Left ventricle myocardium inferior (tissue), 1 donor: Measurements from ENCODE around the gene SDR39U1. TPM values are rescaled to one million over a fixed set of nuclear protein-coding genes. Genes with fewer than 3 reads are reported as not detected.
A peak's percentile ranks its signal among the peaks of the same experiment; 100 is the strongest.

Experiments
- DNase-seq: peaks from one replicate; pipeline ENCODE4 v3.0.0-alpha.2; 2020
- H3K27ac ChIP-seq: fragments of 200-600 bp; replicated peaks from 2 replicates; pipeline ENCODE4 v1.8.0; 2021
- H3K27me3 ChIP-seq: fragments of 200-600 bp; 2 replicates; pipeline ENCODE4 v1.8.0; 2021; ENCODE audit warnings: low read depth
- H3K36me3 ChIP-seq: fragments of 200-600 bp; 2 replicates; pipeline ENCODE4 v1.8.0; 2021
- H3K4me1 ChIP-seq: fragments of 200-600 bp; 2 replicates; pipeline ENCODE4 v1.8.0; 2021
- H3K4me3 ChIP-seq: fragments of 200-600 bp; 2 replicates; pipeline ENCODE4 v1.8.0; 2021; ENCODE audit warnings: mild to moderate bottlenecking, moderate library complexity
- H3K9me3 ChIP-seq: fragments of 200-600 bp; replicated peaks from 2 replicates; pipeline ENCODE4 v1.8.0; 2021
- CTCF ChIP-seq: fragments of 200-600 bp; IDR thresholded peaks from 2 replicates; pipeline ENCODE4 v1.8.0; 2021; ENCODE audit warnings: antibody characterized with exemption, mild to moderate bottlenecking, borderline replicate concordance
- intact Hi-C: fragments of 100-400 bp; cut with micrococcal nuclease; formaldehyde crosslinking; loops from one replicate; pipeline ENCODE4 v1.11.0; 2022
- total RNA-seq: library from RNA; stranded (reverse); fragmentation: NEBNext Ultra II Directional; extraction: Animal tissue kit (Norgen Biotek cat#: 25700); gene quantifications from one replicate; pipeline ENCODE4 v1.2.1, GENCODE V29; 2021
- donor health status: DM: no; HTN: yes; CAD: no; lungs with severe emphysema.

Gene SDR39U1
- total RNA-seq, 1 donor from 2014 or later: 74.8 TPM

- intact Hi-C loops: loop anchor here (5.0 kb wide), 1 partner anchor 104 kb away; no protein-coding TSS in a partner anchor
- Histone ChIP-seq H3K36me3 (peaks cover 70% of the 10 kb centered on the region), H3K27me3 (no peaks in the 10 kb centered on the region), H3K4me1 (peaks cover 81% of the 10 kb centered on the region), H3K9me3 (no peaks in the 10 kb centered on the region), H3K4me3 (no peak overlapping the region), H3K27ac (peak overlapping the region; percentile 100)
- DNase-seq: no peak
- no peak for TF ChIP-seq CTCF
These were observed 6.6 kb downstream of the SDR39U1 start for GRCh38 chr14:24435998-24436354.

- Histone ChIP-seq H3K27me3 (no peaks in the 10 kb centered on the region), H3K9me3 (no peaks in the 10 kb centered on the region), H3K27ac (peak overlapping the region; percentile 100), H3K4me1 (peaks cover 81% of the 10 kb centered on the region), H3K36me3 (peaks cover 64% of the 10 kb centered on the region), H3K4me3 (no peak overlapping the region)
- no peak for TF ChIP-seq CTCF
- intact Hi-C loops: loop anchor here (5.0 kb wide), 1 partner anchor 103 kb away; no protein-coding TSS in a partner anchor
- no peak for DNase-seq
These were observed 7.3 kb downstream of the SDR39U1 start for GRCh38 chr14:24435192-24435810.

- H3K4me3 ChIP-seq: no peak overlapping the region
- no peak overlapping the region for H3K27ac ChIP-seq
- TF ChIP-seq CTCF: no peak
- H3K36me3 ChIP-seq: peaks cover 57% of the 10 kb centered on the region
- intact Hi-C loops: loop anchor here (5.0 kb wide), 2 partner anchors 67 to 102 kb away; partner anchors contain the start of gene NFATC4
- H3K9me3 ChIP-seq: no peaks in the 10 kb centered on the region
- no peaks in the 10 kb centered on the region for H3K27me3 ChIP-seq
- DNase-seq: no peak
- H3K4me1 ChIP-seq: peaks cover 77% of the 10 kb centered on the region
These were observed 7.9 kb downstream of the SDR39U1 start for GRCh38 chr14:24434676-24435075.

- Histone ChIP-seq H3K4me3 (no peak overlapping the region), H3K4me1 (peaks cover 77% of the 10 kb centered on the region), H3K27me3 (no peaks in the 10 kb centered on the region), H3K36me3 (peaks cover 51% of the 10 kb centered on the region), H3K9me3 (no peaks in the 10 kb centered on the region), H3K27ac (no peak overlapping the region)
- intact Hi-C loops: loop anchor here (5.0 kb wide), 1 partner anchor 67 kb away; the partner anchor contains the start of gene NFATC4
- TF ChIP-seq CTCF: no peak
- no peak for DNase-seq
These were observed 8.5 kb downstream of the SDR39U1 start for GRCh38 chr14:24434036-24434435.

- Histone ChIP-seq H3K4me3 (peak overlapping the region; percentile 81), H3K27ac (peak overlapping the region; percentile 96), H3K27me3 (no peaks in the 10 kb centered on the region), H3K9me3 (no peaks in the 10 kb centered on the region), H3K4me1 (peaks cover 67% of the 10 kb centered on the region), H3K36me3 (peaks cover 36% of the 10 kb centered on the region)
- no peak for DNase-seq
- intact Hi-C loops: loop anchor here (5.0 kb wide), 1 partner anchor 65 kb away; the partner anchor contains the start of gene NFATC4
- no peak for TF ChIP-seq CTCF
These were observed 10.1 kb downstream of the SDR39U1 start for GRCh38 chr14:24432259-24433131.
